GM19023 (cell line): ENCODE results near the gene CIITA.

Experiments used
- ATAC-seq: cut with Tn5 transposase; IDR thresholded peaks from one replicate; pipeline ENCODE4 v1.9.1; 2021; ENCODE audit warnings: mild to moderate bottlenecking, moderate library complexity; ENCODE audit not compliant: unreplicated experiment

The CIITA gene

DNA sequence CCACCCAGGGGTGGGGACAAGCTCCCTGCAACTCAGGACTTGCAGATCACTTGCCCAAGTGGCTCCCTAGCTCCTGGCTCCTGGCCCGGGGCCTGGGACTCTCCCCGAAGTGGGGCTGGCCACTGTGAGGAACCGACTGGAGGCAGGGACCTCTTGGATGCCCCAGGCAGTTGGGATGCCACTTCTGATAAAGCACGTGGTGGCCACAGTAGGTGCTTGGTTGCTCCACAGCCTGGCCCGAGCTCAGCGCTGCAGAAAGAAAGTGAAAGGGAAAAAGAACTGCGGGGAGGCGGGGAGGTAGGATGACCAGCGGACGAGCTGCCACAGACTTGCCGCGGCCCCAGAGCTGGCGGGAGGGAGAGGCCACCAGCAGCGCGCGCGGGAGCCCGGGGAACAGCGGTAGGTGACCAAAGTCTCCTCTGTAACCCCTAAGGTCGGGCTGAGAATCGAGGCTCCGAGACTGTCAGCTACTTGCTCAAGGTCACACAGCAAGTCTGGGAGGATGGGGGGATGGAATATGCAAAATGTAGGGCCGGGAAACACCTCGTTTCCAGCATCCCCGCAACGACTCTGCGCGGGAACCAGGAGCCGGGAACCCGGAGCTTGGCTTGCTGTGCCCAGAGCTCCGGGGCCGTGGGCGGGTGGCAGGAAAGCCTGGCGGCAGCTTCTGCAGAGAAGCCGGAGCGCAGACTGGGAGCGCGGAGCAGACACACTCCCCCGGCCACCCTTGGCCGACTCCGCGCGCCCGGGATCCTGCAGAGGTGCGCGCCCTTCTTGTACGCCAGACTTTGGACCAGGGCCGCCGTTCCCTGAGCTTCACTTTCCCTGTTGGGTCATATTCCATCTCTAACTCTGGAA lies 1.9 kb downstream of the CIITA start:
- ATAC-seq, result no peak

- no peak for ATAC-seq
Observed at GRCh38 chr16:10879681-10880589, 2.9 kb downstream of the CIITA start.

- no peak for ATAC-seq
Observed at GRCh38 chr16:10880594-10881452, 3.8 kb downstream of the CIITA start.

DNA sequence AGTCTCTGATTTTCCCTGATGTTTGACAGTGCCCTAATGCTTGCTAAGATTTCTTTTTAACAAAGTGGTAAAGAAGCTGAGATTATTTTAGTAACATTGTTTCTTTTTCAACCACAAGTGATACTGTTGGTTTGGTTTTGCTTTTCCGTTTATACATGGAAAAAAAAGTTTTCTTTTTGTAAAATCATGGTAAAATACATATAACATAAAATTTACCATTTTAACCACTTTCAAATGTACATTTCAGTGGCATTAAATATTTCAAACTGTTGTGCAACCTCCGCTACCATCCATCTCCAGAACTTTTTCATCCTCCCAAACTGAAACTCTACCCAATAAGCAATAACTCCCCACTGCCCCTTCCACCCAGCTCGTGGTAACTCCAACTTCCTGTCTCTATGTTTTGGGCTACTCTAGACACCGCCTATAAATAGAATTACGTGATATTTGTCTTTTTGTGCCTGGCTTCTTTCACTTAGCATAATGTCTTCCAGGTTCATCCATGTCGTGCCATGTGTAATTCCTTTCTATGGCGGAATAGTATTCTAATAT lies 4.6 kb downstream of the CIITA start:
- no peak for ATAC-seq

- no peak for ATAC-seq
Observed at GRCh38 chr16:10883004-10883403, 6.0 kb downstream of the CIITA start.

DNA sequence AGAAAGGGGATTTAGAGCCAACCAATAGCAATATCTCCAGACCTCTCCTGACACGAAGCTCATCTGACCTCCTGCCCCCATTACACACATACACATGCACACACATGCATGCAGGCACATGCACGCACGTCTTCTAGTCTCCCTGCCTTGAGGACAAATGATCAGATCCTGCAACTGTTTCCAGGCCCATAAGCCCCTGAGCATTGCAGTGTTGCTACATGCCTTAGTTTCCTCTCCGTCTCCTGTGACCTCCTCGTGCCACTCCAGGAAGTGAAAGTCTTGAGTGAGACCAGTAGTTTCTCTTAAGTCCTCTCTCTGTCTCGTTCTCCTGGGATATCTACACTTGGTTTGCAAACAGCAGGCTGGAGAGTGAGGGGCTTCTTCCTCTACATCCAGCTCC lies 8.2 kb downstream of the CIITA start:
- ATAC-seq, result no peak

- no peak for ATAC-seq
Observed at GRCh38 chr16:10888320-10888937, 11.4 kb downstream of the CIITA start.

- no peak for ATAC-seq
Observed at GRCh38 chr16:10889855-10890254, 12.9 kb downstream of the CIITA start.

DNA sequence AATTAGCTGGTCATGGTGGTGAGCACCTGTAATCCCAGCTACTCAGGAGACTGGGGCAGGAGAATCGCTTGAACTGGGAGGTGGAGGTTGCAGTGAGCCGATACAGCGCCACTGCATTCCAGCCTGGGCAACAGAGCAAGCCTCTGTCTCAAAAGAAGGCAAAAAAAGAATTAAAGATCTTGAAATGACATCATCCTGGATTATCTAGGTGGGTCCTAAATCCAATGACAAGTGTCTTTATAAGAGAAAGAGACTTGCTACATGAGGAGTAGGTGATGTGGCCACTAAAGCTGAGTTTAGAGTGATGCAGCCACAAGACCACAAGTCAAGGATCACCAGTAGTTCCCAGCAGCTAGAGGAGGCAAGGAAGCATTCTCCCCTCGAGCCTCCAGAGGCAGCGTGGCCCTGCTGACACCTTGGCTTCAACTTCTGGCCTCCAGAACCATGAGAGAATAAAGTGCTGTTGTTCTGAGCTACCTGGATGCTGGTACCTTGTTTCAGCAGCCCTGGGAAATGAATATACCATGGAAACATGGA lies 15.8 kb downstream of the CIITA start:
- no peak for ATAC-seq

DNA sequence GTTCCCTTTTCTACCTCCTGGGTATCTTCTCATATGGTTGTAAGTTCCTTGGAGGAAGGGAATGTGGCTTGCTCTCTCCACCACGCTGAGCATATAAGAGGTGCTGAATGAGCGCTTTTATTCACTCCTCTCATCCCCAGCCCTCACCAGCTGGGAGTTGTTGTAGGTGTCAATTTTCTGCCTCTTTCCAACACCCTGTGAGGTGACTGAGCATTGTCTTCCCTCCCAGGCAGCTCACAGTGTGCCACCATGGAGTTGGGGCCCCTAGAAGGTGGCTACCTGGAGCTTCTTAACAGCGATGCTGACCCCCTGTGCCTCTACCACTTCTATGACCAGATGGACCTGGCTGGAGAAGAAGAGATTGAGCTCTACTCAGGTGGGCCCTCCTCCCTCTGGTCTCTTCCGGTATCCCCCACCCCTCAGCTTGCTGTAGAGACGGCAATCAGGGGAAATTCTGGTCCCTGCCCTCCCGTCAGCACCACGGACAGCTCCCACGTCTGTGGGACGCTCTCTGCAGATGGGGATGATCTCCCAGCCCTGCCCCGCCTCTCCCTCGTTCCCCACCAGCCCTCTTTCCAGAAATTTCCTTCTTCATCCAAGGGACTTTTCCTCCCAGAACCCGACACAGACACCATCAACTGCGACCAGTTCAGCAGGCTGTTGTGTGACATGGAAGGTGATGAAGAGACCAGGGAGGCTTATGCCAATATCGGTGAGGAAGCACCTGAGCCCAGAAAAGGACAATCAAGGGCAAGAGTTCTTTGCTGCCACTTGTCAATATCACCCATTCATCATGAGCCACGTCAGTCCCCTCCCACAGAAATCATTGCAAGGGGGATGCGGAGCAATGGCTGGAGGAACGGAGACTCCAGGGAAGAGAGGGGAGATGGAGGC lies 18.3 kb downstream of the CIITA start:
- no peak for ATAC-seq

DNA sequence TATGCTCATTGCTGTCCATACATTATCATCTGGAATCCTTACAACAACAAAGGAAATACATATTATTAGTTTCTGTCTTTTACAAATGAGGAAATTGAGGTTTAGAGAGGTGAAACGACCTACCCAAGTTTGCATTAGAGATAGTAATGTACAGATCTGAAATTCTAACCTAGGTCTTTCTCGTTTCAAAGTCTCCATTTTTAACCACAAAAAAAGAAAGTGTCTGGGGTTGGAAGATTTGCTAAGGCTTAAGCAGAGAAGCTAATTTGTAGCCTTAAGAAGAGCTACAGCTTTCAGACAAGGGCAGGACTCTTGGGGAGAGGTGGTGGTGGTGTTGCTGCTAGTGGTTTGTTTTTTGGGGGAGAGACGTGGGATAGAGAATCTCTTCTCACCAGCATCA lies 19.2 kb downstream of the CIITA start:
- ATAC-seq, result no peak

GRCh38 chr16:10896723-10897122 lies 19.7 kb downstream of the CIITA start:
- ATAC-seq, result no peak

- ATAC-seq, result no peak
Observed at GRCh38 chr16:10897134-10897533, 20.1 kb downstream of the CIITA start.

DNA sequence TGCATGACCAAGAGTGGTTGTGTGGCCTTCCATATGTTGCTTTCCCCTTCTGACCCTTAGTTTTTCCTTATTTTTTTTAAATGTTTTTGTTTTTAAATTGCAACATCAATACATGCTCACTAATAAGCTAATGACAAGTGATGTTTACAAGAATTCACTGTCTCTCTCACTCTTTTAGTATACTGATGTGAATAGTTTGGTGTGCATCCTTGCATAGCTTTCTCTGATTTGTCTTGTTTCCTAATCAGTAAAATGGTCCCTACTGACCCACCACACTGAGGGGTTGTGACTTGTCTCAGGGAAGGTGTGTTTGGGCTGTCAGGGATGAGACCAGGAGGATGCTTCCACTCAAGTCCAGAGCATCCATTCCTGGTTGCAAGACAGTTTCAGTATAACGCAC lies 26.0 kb downstream of the CIITA start:
- no peak for ATAC-seq

GRCh38 chr16:10906482-10906881 lies 29.5 kb downstream of the CIITA start:
- ATAC-seq, result no peak

- ATAC-seq, result no peak
Observed at GRCh38 chr16:10906914-10907756, 30.1 kb downstream of the CIITA start.

DNA sequence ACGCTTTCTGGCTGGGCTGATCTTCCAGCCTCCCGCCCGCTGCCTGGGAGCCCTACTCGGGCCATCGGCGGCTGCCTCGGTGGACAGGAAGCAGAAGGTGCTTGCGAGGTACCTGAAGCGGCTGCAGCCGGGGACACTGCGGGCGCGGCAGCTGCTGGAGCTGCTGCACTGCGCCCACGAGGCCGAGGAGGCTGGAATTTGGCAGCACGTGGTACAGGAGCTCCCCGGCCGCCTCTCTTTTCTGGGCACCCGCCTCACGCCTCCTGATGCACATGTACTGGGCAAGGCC lies 30.7 kb downstream of the CIITA start:
- no peak for ATAC-seq

DNA sequence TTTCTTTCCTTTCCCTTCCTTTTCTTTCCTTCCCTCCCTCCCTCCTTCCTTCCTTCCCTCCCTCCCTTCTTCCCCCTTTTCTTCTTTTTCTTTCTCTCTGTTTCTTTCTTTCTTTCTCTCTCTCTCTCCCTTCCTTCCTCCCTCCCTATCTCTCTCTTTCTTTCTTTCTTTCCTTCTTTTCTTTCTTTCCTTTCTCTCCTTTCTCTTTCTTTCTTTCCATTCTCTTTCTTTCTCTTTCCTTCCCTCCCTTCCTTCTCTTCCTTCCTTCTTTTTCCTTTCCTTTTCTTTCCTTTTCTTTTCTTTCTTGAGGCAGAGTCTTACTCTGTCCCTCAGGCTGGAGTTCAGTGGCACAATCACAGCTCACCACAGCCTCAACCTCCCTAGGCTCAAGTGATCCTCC lies 34.3 kb downstream of the CIITA start:
- no peak for ATAC-seq
